ENCODE measurements around the gene TCF4. TPM values are rescaled to one million over a fixed set of nuclear protein-coding genes. Genes with fewer than 3 reads are reported as not detected.

TCF4 gene
- total and polyA plus RNA-seq, 7 donors, result 3.5 to 149 (median 106) TPM

- Histone ChIP-seq H3K27ac (no peak overlapping the region), H3K4me3 (no peak overlapping the region), H3K36me3 (no peaks in the 10 kb centered on the region), H3K9me3 (no peaks in the 10 kb centered on the region), H3K4me1 (no peaks in the 10 kb centered on the region), H3K27me3 (no peaks in the 10 kb centered on the region)
- 90 to 92% methylated on average over 2 of the region's 2 CpGs for WGBS, 2 donors
- TF ChIP-seq POLR2A (IDR thresholded peaks at IDR 0.05), result no peak
- TF ChIP-seq, protein P1, sequence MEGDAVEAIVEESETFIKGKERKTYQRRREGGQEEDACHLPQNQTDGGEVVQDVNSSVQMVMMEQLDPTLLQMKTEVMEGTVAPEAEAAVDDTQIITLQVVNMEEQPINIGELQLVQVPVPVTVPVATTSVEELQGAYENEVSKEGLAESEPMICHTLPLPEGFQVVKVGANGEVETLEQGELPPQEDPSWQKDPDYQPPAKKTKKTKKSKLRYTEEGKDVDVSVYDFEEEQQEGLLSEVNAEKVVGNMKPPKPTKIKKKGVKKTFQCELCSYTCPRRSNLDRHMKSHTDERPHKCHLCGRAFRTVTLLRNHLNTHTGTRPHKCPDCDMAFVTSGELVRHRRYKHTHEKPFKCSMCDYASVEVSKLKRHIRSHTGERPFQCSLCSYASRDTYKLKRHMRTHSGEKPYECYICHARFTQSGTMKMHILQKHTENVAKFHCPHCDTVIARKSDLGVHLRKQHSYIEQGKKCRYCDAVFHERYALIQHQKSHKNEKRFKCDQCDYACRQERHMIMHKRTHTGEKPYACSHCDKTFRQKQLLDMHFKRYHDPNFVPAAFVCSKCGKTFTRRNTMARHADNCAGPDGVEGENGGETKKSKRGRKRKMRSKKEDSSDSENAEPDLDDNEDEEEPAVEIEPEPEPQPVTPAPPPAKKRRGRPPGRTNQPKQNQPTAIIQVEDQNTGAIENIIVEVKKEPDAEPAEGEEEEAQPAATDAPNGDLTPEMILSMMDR (IDR thresholded peaks at IDR 0.05), result no peak
- no peak for TF ChIP-seq POLR2AphosphoS5 (IDR thresholded peaks at IDR 0.05)
- TF ChIP-seq EP300 (IDR thresholded peaks at IDR 0.05), result no peak
- intact Hi-C loops (cut with DNase I), result no loop called here
- DNase-seq, result no peak
These were observed 45.0 kb upstream of the TCF4 start for GRCh38 chr18:55633032-55633431.

- intact Hi-C loops (cut with DNase I), result no loop called here
- Histone ChIP-seq H3K27me3 (no peaks in the 10 kb centered on the region), H3K36me3 (no peaks in the 10 kb centered on the region), H3K4me1 (no peaks in the 10 kb centered on the region), H3K9me3 (no peaks in the 10 kb centered on the region), H3K4me3 (no peak overlapping the region), H3K27ac (no peak overlapping the region)
- no peak for TF ChIP-seq EP300 (IDR thresholded peaks at IDR 0.05)
- TF ChIP-seq, protein P1 (IDR thresholded peaks at IDR 0.05), result no peak
- TF ChIP-seq POLR2A (IDR thresholded peaks at IDR 0.05), result no peak
- no peak for TF ChIP-seq POLR2AphosphoS5 (IDR thresholded peaks at IDR 0.05)
- DNase-seq, result no peak
- 71 to 91% methylated on average over 1 of the region's 1 CpG for WGBS, 2 donors
These were observed 41.1 kb upstream of the TCF4 start for GRCh38 chr18:55629133-55629532.

DNA sequence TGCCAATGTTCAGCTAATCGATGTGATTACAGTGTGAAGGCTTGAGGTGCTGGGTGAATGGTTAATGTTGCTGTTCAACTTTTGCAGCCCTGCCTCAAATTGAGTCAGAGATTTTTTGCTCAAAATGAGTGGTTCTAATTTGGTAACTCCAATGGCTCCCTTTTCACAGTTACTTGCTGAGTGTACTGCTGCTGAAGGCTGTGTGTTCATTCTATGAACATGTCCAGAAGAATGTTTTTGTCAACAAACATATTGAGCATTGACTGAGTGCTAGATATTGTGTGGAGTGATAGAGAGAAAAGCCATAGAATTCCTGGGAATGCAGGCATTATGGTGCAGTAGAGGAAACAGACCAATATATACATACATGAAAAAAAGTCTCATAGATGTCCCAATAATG, 39.0 kb upstream of the TCF4 start:
- H3K9me3 ChIP-seq, result no peaks in the 10 kb centered on the region
- 86 to 95% methylated on average over 1 of the region's 1 CpG for WGBS, 2 donors
- H3K4me3 ChIP-seq, result no peak overlapping the region
- H3K27ac ChIP-seq, result no peak overlapping the region
- intact Hi-C loops (cut with DNase I), result no loop called here
- TF ChIP-seq, protein P1 (IDR thresholded peaks at IDR 0.05), result no peak
- TF ChIP-seq EP300 (IDR thresholded peaks at IDR 0.05) (no peak), POLR2A (IDR thresholded peaks at IDR 0.05) (no peak), POLR2AphosphoS5 (IDR thresholded peaks at IDR 0.05) (no peak)
- H3K4me1 ChIP-seq, result no peaks in the 10 kb centered on the region
- H3K36me3 ChIP-seq, result no peaks in the 10 kb centered on the region
- H3K27me3 ChIP-seq, result no peaks in the 10 kb centered on the region
- DNase-seq, result no peak

GRCh38 chr18:55625901-55626300, 37.9 kb upstream of the TCF4 start:
- Histone ChIP-seq H3K4me3 (no peak overlapping the region), H3K36me3 (no peaks in the 10 kb centered on the region), H3K4me1 (no peaks in the 10 kb centered on the region), H3K27ac (no peak overlapping the region), H3K9me3 (no peaks in the 10 kb centered on the region), H3K27me3 (no peaks in the 10 kb centered on the region)
- no peak for DNase-seq
- TF ChIP-seq POLR2AphosphoS5 (IDR thresholded peaks at IDR 0.05), result no peak
- TF ChIP-seq POLR2A (IDR thresholded peaks at IDR 0.05), result no peak
- TF ChIP-seq, protein P1 (IDR thresholded peaks at IDR 0.05), result no peak
- no peak for TF ChIP-seq EP300 (IDR thresholded peaks at IDR 0.05)
- intact Hi-C loops (cut with DNase I), result no loop called here
- WGBS, 2 donors, result 82 to 86% methylated on average over 2 of the region's 2 CpGs

GRCh38 chr18:55623626-55624025, 35.6 kb upstream of the TCF4 start:
- TF ChIP-seq POLR2A (IDR thresholded peaks at IDR 0.05) (no peak), POLR2AphosphoS5 (IDR thresholded peaks at IDR 0.05) (no peak), EP300 (IDR thresholded peaks at IDR 0.05) (no peak)
- TF ChIP-seq, protein P1 (IDR thresholded peaks at IDR 0.05), result no peak
- no peaks in the 10 kb centered on the region for H3K4me1 ChIP-seq
- H3K4me3 ChIP-seq, result no peak overlapping the region
- intact Hi-C loops (cut with DNase I), result no loop called here
- no peaks in the 10 kb centered on the region for H3K36me3 ChIP-seq
- DNase-seq, result no peak
- 86 to 90% methylated on average over 3 of the region's 3 CpGs for WGBS, 2 donors
- H3K27me3 ChIP-seq, result no peaks in the 10 kb centered on the region
- H3K9me3 ChIP-seq, result no peaks in the 10 kb centered on the region
- H3K27ac ChIP-seq, result no peak overlapping the region

Measured in sigmoid colon (tissue), 7 donors.